Suprapubic skin (tissue), 4 donors: ENCODE results near the gene AKAP12. TPM values are rescaled to one million over a fixed set of nuclear protein-coding genes. Genes with fewer than 3 reads are reported as not detected.

Experiments used
- DNase-seq, 2 donors: peaks; one replicate each; pipeline ENCODE4 v3.0.0-alpha.2; 2019; ENCODE audit warnings: low spot score in 2 of 2
- H3K27ac ChIP-seq: fragments of 200-600 bp; sonication (generic); one replicate; pipeline ENCODE4 v1.5.1; 2019
- H3K27me3 ChIP-seq: fragments of 200-600 bp; sonication (generic); one replicate; pipeline ENCODE4 v1.5.1; 2019
- H3K36me3 ChIP-seq: fragments of 200-600 bp; sonication (generic); one replicate; pipeline ENCODE4 v1.5.1; 2019
- H3K4me1 ChIP-seq: fragments of 200-600 bp; sonication (generic); one replicate; pipeline ENCODE4 v1.5.1; 2019
- H3K4me3 ChIP-seq: fragments of 200-600 bp; sonication (generic); one replicate; pipeline ENCODE4 v1.5.1; 2019; ENCODE audit warnings: mild to moderate bottlenecking
- H3K9me3 ChIP-seq: fragments of 200-600 bp; sonication (generic); one replicate; pipeline ENCODE4 v1.5.1; 2019
- EP300 ChIP-seq: sonication (generic); formaldehyde crosslinking; IDR thresholded peaks from one replicate; pipeline ENCODE4 v1.6.1; 2017; ENCODE audit warnings: antibody characterized with exemption
- POLR2A ChIP-seq, 2 donors: fragments of 450-650 bp; IDR thresholded peaks; one replicate each; pipeline ENCODE4 v1.6.1; 2017; ENCODE audit warnings: antibody characterized with exemption in 2 of 2, mild to moderate bottlenecking in 2 of 2, moderate library complexity in 2 of 2
- POLR2AphosphoS5 ChIP-seq, 3 donors: sonication (generic); formaldehyde crosslinking; IDR thresholded peaks; one replicate each; pipeline ENCODE4 v1.6.1; 2017; ENCODE audit warnings: antibody characterized with exemption in 3 of 3
- WGBS: methylation state at CpG from one replicate; pipeline ENCODE4 v1.1.5; 2018; 5-methylcytosine and 5-hydroxymethylcytosine counted together
- total RNA-seq, 4 donors: library from RNA; depleted of rRNA; stranded (reverse); fragments of >200 nt; gene quantifications; one replicate each; pipeline ENCODE4 v1.1.0, GENCODE V29; 2016
- TF ChIP-seq, protein P1 (sequence below), 2 donors: fragments of 200-600 bp in 1 of 2; fragments of 450-650 bp in 1 of 2; sonication (generic) in 1 of 2; IDR thresholded peaks; one replicate each; pipeline ENCODE4 v1.5.1; 2016 to 2019; ENCODE audit warnings: antibody characterized with exemption in 2 of 2, mild to moderate bottlenecking in 1 of 2, moderate library complexity in 1 of 2

Gene AKAP12
- total RNA-seq, 4 donors from 2014 or later, result 7.2 to 20.1 (median 11.9) TPM

DNA sequence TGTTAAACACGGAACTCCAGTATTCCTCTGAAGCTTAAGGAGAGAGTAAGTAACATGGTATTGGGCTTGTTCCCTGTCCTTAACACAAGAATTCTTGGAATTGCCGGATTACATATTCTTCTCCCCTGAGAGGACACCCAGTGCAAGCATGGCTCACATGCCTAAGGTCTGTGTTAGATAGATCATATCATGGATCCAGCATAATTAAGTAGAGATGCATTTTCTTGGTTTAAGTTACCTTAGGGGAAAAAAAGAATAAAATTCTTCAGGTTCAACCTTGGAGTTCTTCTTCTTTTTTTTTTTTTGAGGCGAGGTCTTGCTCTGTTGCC, 53.9 kb downstream of the AKAP12 start:
- no peak for TF ChIP-seq POLR2A (IDR thresholded peaks at IDR 0.05)
- TF ChIP-seq POLR2AphosphoS5 (IDR thresholded peaks at IDR 0.05), result no peak
- TF ChIP-seq, protein P1, sequence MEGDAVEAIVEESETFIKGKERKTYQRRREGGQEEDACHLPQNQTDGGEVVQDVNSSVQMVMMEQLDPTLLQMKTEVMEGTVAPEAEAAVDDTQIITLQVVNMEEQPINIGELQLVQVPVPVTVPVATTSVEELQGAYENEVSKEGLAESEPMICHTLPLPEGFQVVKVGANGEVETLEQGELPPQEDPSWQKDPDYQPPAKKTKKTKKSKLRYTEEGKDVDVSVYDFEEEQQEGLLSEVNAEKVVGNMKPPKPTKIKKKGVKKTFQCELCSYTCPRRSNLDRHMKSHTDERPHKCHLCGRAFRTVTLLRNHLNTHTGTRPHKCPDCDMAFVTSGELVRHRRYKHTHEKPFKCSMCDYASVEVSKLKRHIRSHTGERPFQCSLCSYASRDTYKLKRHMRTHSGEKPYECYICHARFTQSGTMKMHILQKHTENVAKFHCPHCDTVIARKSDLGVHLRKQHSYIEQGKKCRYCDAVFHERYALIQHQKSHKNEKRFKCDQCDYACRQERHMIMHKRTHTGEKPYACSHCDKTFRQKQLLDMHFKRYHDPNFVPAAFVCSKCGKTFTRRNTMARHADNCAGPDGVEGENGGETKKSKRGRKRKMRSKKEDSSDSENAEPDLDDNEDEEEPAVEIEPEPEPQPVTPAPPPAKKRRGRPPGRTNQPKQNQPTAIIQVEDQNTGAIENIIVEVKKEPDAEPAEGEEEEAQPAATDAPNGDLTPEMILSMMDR (IDR thresholded peaks at IDR 0.05), result no peak
- WGBS, result 85% methylated on average over 3 of the region's 3 CpGs
- Histone ChIP-seq H3K36me3 (no peaks in the 10 kb centered on the region), H3K4me1 (no peaks in the 10 kb centered on the region), H3K27ac (no peak overlapping the region), H3K9me3 (no peaks in the 10 kb centered on the region), H3K4me3 (no peak overlapping the region), H3K27me3 (no peaks in the 10 kb centered on the region)
- DNase-seq, result no peak

DNA sequence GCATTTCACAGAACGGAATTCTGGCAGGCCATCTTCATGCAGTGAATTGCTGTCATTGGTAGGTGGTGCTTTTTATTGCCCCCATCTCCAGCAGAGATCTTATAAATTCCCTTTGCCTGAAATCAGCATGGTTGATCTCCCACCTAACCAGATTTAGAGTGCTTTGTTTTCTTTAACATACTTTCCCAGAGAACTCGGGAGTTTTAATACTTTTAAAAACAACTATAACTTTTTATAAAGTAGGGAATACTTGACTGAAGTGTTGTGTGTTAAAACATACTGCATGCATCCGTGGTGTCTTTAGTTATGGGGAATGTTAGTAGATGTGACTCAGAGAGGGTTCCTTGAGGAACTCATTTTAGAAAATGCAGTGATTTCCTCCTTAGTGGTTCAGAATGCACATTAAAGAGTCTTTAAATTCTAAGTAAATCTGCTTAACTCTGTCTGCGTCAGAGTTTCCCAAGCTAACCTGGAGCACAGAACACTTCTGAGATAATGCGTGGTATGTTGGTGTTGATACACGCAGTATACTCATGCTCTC, 54.9 kb downstream of the AKAP12 start:
- DNase-seq, result no peak
- H3K27me3 ChIP-seq, result no peaks in the 10 kb centered on the region
- no peaks in the 10 kb centered on the region for H3K9me3 ChIP-seq
- no peaks in the 10 kb centered on the region for H3K4me1 ChIP-seq
- no peaks in the 10 kb centered on the region for H3K36me3 ChIP-seq
- TF ChIP-seq POLR2AphosphoS5 (IDR thresholded peaks at IDR 0.05), result no peak
- WGBS, result 87% methylated on average over 6 of the region's 6 CpGs
- no peak overlapping the region for H3K27ac ChIP-seq
- H3K4me3 ChIP-seq, result no peak overlapping the region

DNA sequence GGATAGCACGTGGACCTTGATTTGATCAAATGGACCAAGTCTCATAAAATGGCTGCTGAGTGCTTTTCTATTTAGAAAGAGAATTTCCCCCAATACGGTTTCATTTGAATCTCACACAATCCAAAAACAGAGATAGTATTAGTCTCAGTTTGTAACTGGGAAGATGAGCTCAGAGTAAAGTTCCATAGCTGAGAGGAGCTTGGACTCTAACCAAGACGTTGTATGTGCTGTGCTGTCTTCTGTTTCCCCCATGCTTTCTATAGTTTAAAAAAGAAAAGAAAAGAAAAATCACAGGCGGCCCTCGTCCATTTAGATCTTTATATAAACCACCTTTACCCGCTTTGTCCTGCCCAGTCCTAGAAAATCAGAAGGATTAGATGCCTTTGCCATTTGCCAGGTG, 58.1 kb downstream of the AKAP12 start:
- H3K27me3 ChIP-seq, result no peaks in the 10 kb centered on the region
- TF ChIP-seq POLR2AphosphoS5 (IDR thresholded peaks at IDR 0.05) (no peak), EP300 (no peak), POLR2A (IDR thresholded peaks at IDR 0.05) (no peak)
- TF ChIP-seq, protein P1 (IDR thresholded peaks at IDR 0.05), result no peak
- H3K4me1 ChIP-seq, result no peaks in the 10 kb centered on the region
- H3K9me3 ChIP-seq, result no peaks in the 10 kb centered on the region
- DNase-seq, result no peak
- H3K27ac ChIP-seq, result no peak overlapping the region
- H3K4me3 ChIP-seq, result no peak overlapping the region
- 91% methylated on average over 6 of the region's 6 CpGs for WGBS
- no peaks in the 10 kb centered on the region for H3K36me3 ChIP-seq

- TF ChIP-seq EP300 (no peak), POLR2AphosphoS5 (IDR thresholded peaks at IDR 0.05) (no peak), POLR2A (IDR thresholded peaks at IDR 0.05) (no peak)
- TF ChIP-seq, protein P1 (IDR thresholded peaks at IDR 0.05), result no peak
- H3K9me3 ChIP-seq, result no peaks in the 10 kb centered on the region
- H3K4me3 ChIP-seq, result no peak overlapping the region
- H3K4me1 ChIP-seq, result no peaks in the 10 kb centered on the region
- no peak for DNase-seq
- no peaks in the 10 kb centered on the region for H3K36me3 ChIP-seq
- no peaks in the 10 kb centered on the region for H3K27me3 ChIP-seq
- WGBS, result 92% methylated on average over 4 of the region's 4 CpGs
- no peak overlapping the region for H3K27ac ChIP-seq
Observed at GRCh38 chr6:151299011-151299410, 59.2 kb downstream of the AKAP12 start.

- 76% methylated on average over 8 of the region's 8 CpGs for WGBS
Observed at GRCh38 chr6:151300267-151300991, 60.7 kb downstream of the AKAP12 start.

More at GRCh38 chr6:151300267-151300991, 60.7 kb downstream of the AKAP12 start:
- TF ChIP-seq EP300, result no peak
- TF ChIP-seq POLR2A (IDR thresholded peaks at IDR 0.05), result no peak
- TF ChIP-seq POLR2AphosphoS5 (IDR thresholded peaks at IDR 0.05), result no peak
- TF ChIP-seq, protein P1 (IDR thresholded peaks at IDR 0.05), result no peak
- Histone ChIP-seq H3K27me3 (no peaks in the 10 kb centered on the region), H3K4me3 (no peak overlapping the region), H3K36me3 (no peaks in the 10 kb centered on the region), H3K27ac (no peak overlapping the region), H3K4me1 (no peaks in the 10 kb centered on the region), H3K9me3 (no peaks in the 10 kb centered on the region)
- DNase-seq, result no peak
